Activated CD4-positive, alpha-beta T cell treated with anti-CD3 and anti-CD28 coated beads for 36 hours (primary cell): Measurements from ENCODE around the gene ODAD3. TPM values are rescaled to one million over a fixed set of nuclear protein-coding genes. Genes with fewer than 3 reads are reported as not detected.

Experiments used
- ATAC-seq: fragments of 200-7000 bp; cut with Tn5 transposase; one replicate; pipeline ENCODE4 v1.10.0; 2021; ENCODE audit warnings: mild to moderate bottlenecking, moderate library complexity
- CTCF ChIA-PET: fragments of 350-600 bp; sonication (Branson Sonifier 250); formaldehyde crosslinking; loops from one replicate; lab custom pipeline; 2021; ENCODE audit warnings: antibody characterized with exemption; lab: Charles Lee
- POLR2A ChIA-PET: fragments of 350-600 bp; sonication (Branson Sonifier 250); formaldehyde crosslinking; loops from one replicate; lab custom pipeline; 2021; ENCODE audit warnings: antibody characterized with exemption, inconsistent platforms; lab: Charles Lee
- DNase-seq: peaks from one replicate; pipeline ENCODE4 v3.0.0-alpha.2; 2020
- H3K27ac Mint-ChIP-seq: one replicate; pipeline ENCODE4 v1.8.0; 2021; ENCODE audit warnings: mixed read lengths
- H3K27me3 Mint-ChIP-seq: one replicate; pipeline ENCODE4 v1.8.0; 2021; ENCODE audit warnings: mixed read lengths
- H3K36me3 Mint-ChIP-seq: one replicate; pipeline ENCODE4 v1.8.0; 2021; ENCODE audit warnings: low read depth, mixed read lengths
- H3K4me1 Mint-ChIP-seq: one replicate; pipeline ENCODE4 v1.8.0; 2021; ENCODE audit warnings: mixed read lengths
- H3K4me3 Mint-ChIP-seq: one replicate; pipeline ENCODE4 v1.8.0; 2021; ENCODE audit warnings: mild to moderate bottlenecking, moderate library complexity, mixed read lengths
- H3K9me3 Mint-ChIP-seq: one replicate; pipeline ENCODE4 v1.8.0; 2021; ENCODE audit warnings: low read depth, mixed read lengths
- intact Hi-C, 2 experiments: fragments of 100-400 bp; cut with DNase I in 1 of 2; cut with micrococcal nuclease in 1 of 2; formaldehyde crosslinking; loops; one replicate each; pipeline versions ENCODE4 v1.14.2 to v1.15.1; 2022 to 2024; cut with DNase I, micrococcal nuclease
- total RNA-seq, 2 experiments: library from RNA; stranded (reverse); gene quantifications; one replicate each; pipeline ENCODE4 v1.2.3, GENCODE V29; 2021

The ODAD3 gene
- total RNA-seq, 2 experiments from 2014 or later, result 0.16 to 0.25 TPM

- peaks cover 22% of the 10 kb centered on the region for H3K36me3 Mint-ChIP-seq
- no peak for ATAC-seq
- intact Hi-C loops, result loop anchor here (1.0 to 10.0 kb wide), 11 partner anchors 19 to 1119 kb away; partner anchors contain the start of genes CCDC159 (in 2 of the 2), ODAD3 (in 2 of the 2), PRKCSH (in 2 of the 2) and TMEM205 (in 2 of the 2)
- H3K27ac Mint-ChIP-seq, result no peak overlapping the region
- no peaks in the 10 kb centered on the region for H3K9me3 Mint-ChIP-seq
- POLR2A ChIA-PET, result interaction anchor here (0.6 to 1.4 kb wide), 4 partner anchors 28 to 419 kb away, joined by 4 to 7 read pairs (median 4); partner anchors contain the start of genes CCDC159 and TMEM205
- no peaks in the 10 kb centered on the region for H3K27me3 Mint-ChIP-seq
- H3K4me1 Mint-ChIP-seq, result peaks cover 25% of the 10 kb centered on the region
- CTCF ChIA-PET, result interaction anchor here (0.9 to 2.3 kb wide), 4 partner anchors 9 to 109 kb away, joined by 3 to 16 read pairs (median 4); no protein-coding TSS in a partner anchor
- H3K4me3 Mint-ChIP-seq, result no peak overlapping the region
- DNase-seq, result no peak
These were observed 61.0 kb downstream of the ODAD3 start for GRCh38 chr19:11373885-11374432.

DNA sequence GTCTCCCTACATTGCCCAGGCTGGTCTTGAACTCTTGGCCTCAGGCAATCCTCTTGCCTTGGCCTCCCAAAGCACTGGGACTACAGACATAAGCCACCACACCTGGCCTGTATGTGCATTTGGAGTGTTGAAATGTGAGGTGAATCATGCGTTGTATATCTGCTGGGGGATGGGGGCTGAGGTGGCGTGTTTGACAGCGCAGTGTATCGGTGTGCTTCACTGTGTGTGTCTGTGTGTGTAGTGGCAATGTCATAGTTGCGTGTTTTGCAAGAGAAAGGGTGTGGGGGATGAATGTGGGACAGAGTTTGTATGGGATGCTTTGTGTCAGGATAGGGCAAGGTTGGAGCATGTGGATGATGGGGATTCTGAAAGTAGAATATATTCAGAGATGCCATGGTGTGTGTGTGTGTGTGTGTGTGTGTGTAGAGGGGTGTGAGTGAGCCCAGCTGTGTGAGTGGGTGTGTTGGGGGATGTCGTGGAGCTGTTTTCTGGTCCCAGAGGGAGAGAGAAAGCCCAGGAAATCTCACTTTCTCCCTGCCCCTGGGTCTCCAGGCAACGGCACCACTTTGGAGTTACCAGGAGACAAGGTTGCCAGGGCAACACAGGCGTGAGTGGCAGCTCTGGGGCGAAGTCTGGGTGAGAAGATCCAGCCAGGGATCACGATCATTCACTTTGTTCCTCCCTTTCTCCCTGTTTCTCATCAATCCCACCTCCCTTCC is 61.6 kb downstream of the ODAD3 start:
- intact Hi-C loops, result loop anchor here in 1 of 2 experiments (10.0 kb wide), 1 partner anchor 1119 kb away; the partner anchor contains the start of gene MRPL4
- ATAC-seq, result no peak

DNA sequence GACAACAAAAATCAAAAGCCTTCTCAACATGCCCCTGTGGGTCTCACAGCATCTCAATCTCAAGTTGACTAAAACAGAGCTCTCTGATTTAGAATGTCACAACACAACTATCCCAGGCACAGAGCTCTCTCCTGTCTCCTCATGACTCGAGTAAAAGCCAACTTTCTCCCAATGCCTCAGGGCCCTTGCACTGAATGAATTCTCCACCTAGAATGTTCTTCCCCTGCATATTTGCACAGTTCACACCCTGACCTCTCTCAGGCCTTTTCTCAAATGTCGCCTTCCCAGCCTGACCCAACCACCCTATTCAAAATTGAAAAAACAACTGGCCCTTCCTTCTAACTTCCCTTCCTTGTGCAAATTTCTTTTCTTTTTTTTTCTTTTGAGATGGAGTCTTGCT is 64.2 kb downstream of the ODAD3 start:
- Mint-ChIP-seq H3K4me3 (no peak overlapping the region), H3K9me3 (no peaks in the 10 kb centered on the region), H3K36me3 (peaks cover 19% of the 10 kb centered on the region), H3K4me1 (peaks cover 3% of the 10 kb centered on the region), H3K27me3 (no peaks in the 10 kb centered on the region), H3K27ac (no peak overlapping the region)
- ATAC-seq, result no peak
- ChIA-PET CTCF (interaction anchor here (0.6 kb wide), 1 partner anchor 211 kb away, joined by 3 read pairs; no protein-coding TSS in a partner anchor), POLR2A (no interaction called here)
- intact Hi-C loops, result loop anchor here in 1 of 2 experiments (10.0 kb wide), 1 partner anchor 1116 kb away; the partner anchor contains the start of gene MRPL4
- no peak for DNase-seq

More for the DNA sequence above, 61.6 kb downstream of the ODAD3 start:
- H3K4me3 Mint-ChIP-seq, result no peak overlapping the region
- POLR2A ChIA-PET, result interaction anchor here (0.6 to 1.4 kb wide), 3 partner anchors 27 to 289 kb away, joined by 4 to 8 read pairs (median 4); partner anchors contain the start of genes CCDC159 and TMEM205
- H3K9me3 Mint-ChIP-seq, result no peaks in the 10 kb centered on the region
- no peaks in the 10 kb centered on the region for H3K27me3 Mint-ChIP-seq
- peaks cover 20% of the 10 kb centered on the region for H3K4me1 Mint-ChIP-seq
- peaks cover 24% of the 10 kb centered on the region for H3K36me3 Mint-ChIP-seq
- no peak overlapping the region for H3K27ac Mint-ChIP-seq
- CTCF ChIA-PET, result interaction anchor here (0.6 to 2.3 kb wide), 6 partner anchors 15 to 110 kb away, joined by 3 to 16 read pairs (median 4); partner anchors contain the start of genes CCDC159 and TMEM205
- DNase-seq, result no peak

Other genes starting within 250 kb of the ODAD3 start
- 1 to 10 TPM in 1 of 2 experiments, under 1 TPM in 1; 0.91 to 1.2 TPM for gene KANK2, start 237.6 kb downstream of the ODAD3 start, total RNA-seq
- not detected for gene ANGPTL8, start 195.5 kb downstream of the ODAD3 start, total RNA-seq
- 1 to 10 TPM; 2.8 to 4.6 TPM for gene DOCK6, start 172.6 kb downstream of the ODAD3 start, total RNA-seq
- gene TSPAN16, start 139.0 kb downstream of the ODAD3 start, total RNA-seq, result not detected
- gene RAB3D, start 95.5 kb downstream of the ODAD3 start, total RNA-seq, result 1 to 10 TPM; 7.5 to 8.9 TPM
- gene TMEM205, start 88.9 kb downstream of the ODAD3 start, total RNA-seq, result 10 to 100 TPM; 28.0 to 32.6 TPM
- gene CCDC159, start 88.6 kb downstream of the ODAD3 start, total RNA-seq, result 10 to 100 TPM; 15.3 to 18.0 TPM
- gene PLPPR2, start 79.7 kb downstream of the ODAD3 start, total RNA-seq, result 1 to 10 TPM; 2.1 to 2.2 TPM
- gene SWSAP1, start 60.5 kb downstream of the ODAD3 start, total RNA-seq, result 1 to 10 TPM; 1.5 to 1.7 TPM
- gene EPOR, start 50.8 kb downstream of the ODAD3 start, total RNA-seq, result 1 to 10 TPM; 8.0 to 8.4 TPM
- not detected for gene RGL3, start 15.8 kb downstream of the ODAD3 start, total RNA-seq
- 100 to 1,000 TPM; 225 to 269 TPM for gene PRKCSH, start 514 bp upstream of the ODAD3 start, total RNA-seq
- under 1 TPM in 1 of 2 experiments, not detected in 1; 0.09 TPM for gene ELAVL3, start 45.9 kb upstream of the ODAD3 start, total RNA-seq
- gene ZNF653, start 70.7 kb upstream of the ODAD3 start, total RNA-seq, result 10 to 100 TPM; 13.1 to 16.6 TPM
- gene ECSIT, start 94.0 kb upstream of the ODAD3 start, total RNA-seq, result 10 to 100 TPM; 37.2 to 44.6 TPM
- not detected for gene CNN1, start 103.7 kb upstream of the ODAD3 start, total RNA-seq
- gene ELOF1, start 124.1 kb upstream of the ODAD3 start, total RNA-seq, result 10 to 100 TPM; 48.0 to 53.7 TPM
- 10 to 100 TPM; 10.3 to 12.4 TPM for gene ACP5, start 142.5 kb upstream of the ODAD3 start, total RNA-seq
- gene ZNF627, start 162.4 kb upstream of the ODAD3 start, total RNA-seq, result 1 to 10 TPM; 6.4 to 6.7 TPM